Stimulated activated CD8-positive, alpha-beta memory T cell treated with anti-CD3 and anti-CD28 coated beads, Interleukin-4, amount 100 ng/mL, for 24 hours (primary cell): Measurements from ENCODE around the gene HEMK1.

Source experiments
- DNase-seq: peaks from one replicate; pipeline ENCODE4 v3.0.0-alpha.2; 2020; ENCODE audit warnings: low read depth

HEMK1 gene

GRCh38 chr3:50645378-50645777 is 76.1 kb downstream of the HEMK1 start:
- DNase-seq = no peak
